ENCODE results near the gene CTNNA3. TPM values are rescaled to one million over a fixed set of nuclear protein-coding genes. Genes with fewer than 3 reads are reported as not detected.

CTNNA3 gene
- total and polyA plus RNA-seq, 2 of the 4 experiments (the other 2 are of a cell fraction) = 0.19 to 0.90 TPM

DNA sequence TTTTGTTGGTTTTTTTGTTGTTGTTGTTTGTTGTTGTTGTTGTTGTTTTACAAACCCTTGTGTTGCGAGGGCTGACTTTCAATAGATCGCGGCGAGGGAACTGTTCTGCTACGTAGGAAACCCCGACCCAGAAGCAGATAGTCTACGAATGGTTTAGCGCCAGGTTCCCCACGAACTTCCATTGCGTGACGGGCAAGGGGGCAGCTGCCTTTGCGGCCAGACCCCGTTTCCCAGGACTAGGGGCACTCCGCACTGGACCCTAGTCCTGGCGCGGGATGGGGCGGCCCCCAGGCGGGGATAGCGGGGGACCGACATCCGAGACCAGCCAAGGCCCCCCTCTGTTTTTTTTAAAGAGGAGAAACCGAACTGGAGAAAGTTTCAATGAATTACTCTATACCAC lies 650.6 kb downstream of the CTNNA3 start:
- no peak overlapping the region for H3K4me2 ChIP-seq (ENCODE audit: low read depth, low read length)

More for the DNA sequence above, 650.6 kb downstream of the CTNNA3 start:
- Histone ChIP-seq H3K9me3 (ENCODE audit: control insufficient read depth, insufficient read depth, low read length) (no peaks in the 10 kb centered on the region), H3K4me3 (ENCODE audit: insufficient read depth, low read depth, low read length) (no peak overlapping the region), H2BK20ac (ENCODE audit: low read depth, low read length) (no peak overlapping the region), H3K79me1 (ENCODE audit: low read depth in 1 of 2, low read length in 2 of 2) (no peaks in the 10 kb centered on the region), H3K23ac (ENCODE audit: low read depth, low read length) (no peak overlapping the region), H4K5ac (ENCODE audit: low read depth, low read length) (no peak overlapping the region), H3K4ac (ENCODE audit: low read depth, low read length) (no peak overlapping the region), H2AFZ (replicated peaks; ENCODE audit: low read length, poor library complexity) (no peak overlapping the region), H2BK120ac (ENCODE audit: low read depth, low read length) (no peak overlapping the region), H4K8ac (ENCODE audit: low read depth in 2 of 2, low read length in 2 of 2) (no peak overlapping the region), H2AK5ac (ENCODE audit: low read depth, low read length) (no peak overlapping the region), H3K18ac (ENCODE audit: low read depth, low read length) (no peak overlapping the region), H2AK9ac (replicated peaks; ENCODE audit: low read depth, low read length, poor library complexity) (no peak overlapping the region), H3K36me3 (ENCODE audit: control insufficient read depth, insufficient read depth, low read length) (no peaks in the 10 kb centered on the region), H2BK15ac (ENCODE audit: low read depth, low read length) (no peak overlapping the region), H3K9ac (ENCODE audit: low read depth, low read length) (no peak overlapping the region), H3K9me1 (ENCODE audit: insufficient read depth, low read length) (no peaks in the 10 kb centered on the region), H3K4me1 (ENCODE audit: control insufficient read depth, insufficient read depth, low read length) (no peaks in the 10 kb centered on the region), H2BK5ac (ENCODE audit: low read depth, low read length, poor library complexity, severe bottlenecking) (no peak overlapping the region), H4K20me1 (ENCODE audit: insufficient read depth, low read length) (no peaks in the 10 kb centered on the region), H3K14ac (replicated peaks; ENCODE audit: low read depth, low read length) (no peak overlapping the region), H3K27me3 (ENCODE audit: control insufficient read depth, insufficient read depth, low read length) (no peaks in the 10 kb centered on the region), H4K91ac (ENCODE audit: insufficient read depth, low read depth, low read length) (no peak overlapping the region), H3K56ac (ENCODE audit: extremely low read depth, insufficient read depth, low read length) (no peak overlapping the region), H3K27ac (ENCODE audit: insufficient read depth, low read length) (no peak overlapping the region)
- 86% methylated on average over 10 of the region's 22 CpGs; no CpG with 5 or more reads in 1 of the 2 experiments for WGBS, 2 experiments (ENCODE audit: extremely low coverage in 2 of 2, insufficient read length in 1 of 2)
- ATAC-seq (ENCODE audit: low read depth) (no peak), DNase-seq (no peak)
- CTCF ChIA-PET = no interaction called here
- POLR2A ChIA-PET (ENCODE audit: unreplicated experiment) = no interaction called here
- dilution Hi-C loops (cut with HindIII; ENCODE audit: low sequenced_read_pairs, unreplicated experiment) = no loop called here
- intact Hi-C loops (cut with micrococcal nuclease) = no loop called here
- TF ChIP-seq FOS (IDR thresholded peaks at IDR 0.05; ENCODE audit: low read depth, low read length) = no peak
- TF ChIP-seq CHD1 (IDR thresholded peaks at IDR 0.05; ENCODE audit: low read depth, low read length) = no peak
- no peak for TF ChIP-seq MAZ (IDR thresholded peaks at IDR 0.05; ENCODE audit: borderline replicate concordance, low read depth, low read length)
- no peak for TF ChIP-seq MXI1 (IDR thresholded peaks at IDR 0.05; ENCODE audit: borderline replicate concordance, low read depth, low read length)
- no peak for TF ChIP-seq RAD21 (IDR thresholded peaks at IDR 0.05; ENCODE audit: low read length)
- no peak for TF ChIP-seq CEBPB (IDR thresholded peaks at IDR 0.05; ENCODE audit: low read depth, low read length)
- TF ChIP-seq RCOR1 (IDR thresholded peaks at IDR 0.05; ENCODE audit: insufficient replicate concordance, low read length) = no peak
- TF ChIP-seq, protein P1, sequence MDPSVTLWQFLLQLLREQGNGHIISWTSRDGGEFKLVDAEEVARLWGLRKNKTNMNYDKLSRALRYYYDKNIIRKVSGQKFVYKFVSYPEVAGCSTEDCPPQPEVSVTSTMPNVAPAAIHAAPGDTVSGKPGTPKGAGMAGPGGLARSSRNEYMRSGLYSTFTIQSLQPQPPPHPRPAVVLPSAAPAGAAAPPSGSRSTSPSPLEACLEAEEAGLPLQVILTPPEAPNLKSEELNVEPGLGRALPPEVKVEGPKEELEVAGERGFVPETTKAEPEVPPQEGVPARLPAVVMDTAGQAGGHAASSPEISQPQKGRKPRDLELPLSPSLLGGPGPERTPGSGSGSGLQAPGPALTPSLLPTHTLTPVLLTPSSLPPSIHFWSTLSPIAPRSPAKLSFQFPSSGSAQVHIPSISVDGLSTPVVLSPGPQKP (IDR thresholded peaks at IDR 0.05; ENCODE audit: borderline replicate concordance, low read depth, low read length) = no peak
- TF ChIP-seq, protein P2, sequence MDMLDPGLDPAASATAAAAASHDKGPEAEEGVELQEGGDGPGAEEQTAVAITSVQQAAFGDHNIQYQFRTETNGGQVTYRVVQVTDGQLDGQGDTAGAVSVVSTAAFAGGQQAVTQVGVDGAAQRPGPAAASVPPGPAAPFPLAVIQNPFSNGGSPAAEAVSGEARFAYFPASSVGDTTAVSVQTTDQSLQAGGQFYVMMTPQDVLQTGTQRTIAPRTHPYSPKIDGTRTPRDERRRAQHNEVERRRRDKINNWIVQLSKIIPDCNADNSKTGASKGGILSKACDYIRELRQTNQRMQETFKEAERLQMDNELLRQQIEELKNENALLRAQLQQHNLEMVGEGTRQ (IDR thresholded peaks at IDR 0.05; ENCODE audit: low read depth, low read length) = no peak
- no peak for TF ChIP-seq NFE2L2 (IDR thresholded peaks at IDR 0.05; ENCODE audit: low read depth, low read length)
- no peak for TF ChIP-seq POLR2A (IDR thresholded peaks at IDR 0.05; ENCODE audit: low read depth, low read length)
- no peak for TF ChIP-seq BHLHE40 (IDR thresholded peaks at IDR 0.05; ENCODE audit: low read depth, low read length)
- no peak for TF ChIP-seq SMC3 (IDR thresholded peaks at IDR 0.05; ENCODE audit: low read depth, low read length)
- TF ChIP-seq, protein P3, sequence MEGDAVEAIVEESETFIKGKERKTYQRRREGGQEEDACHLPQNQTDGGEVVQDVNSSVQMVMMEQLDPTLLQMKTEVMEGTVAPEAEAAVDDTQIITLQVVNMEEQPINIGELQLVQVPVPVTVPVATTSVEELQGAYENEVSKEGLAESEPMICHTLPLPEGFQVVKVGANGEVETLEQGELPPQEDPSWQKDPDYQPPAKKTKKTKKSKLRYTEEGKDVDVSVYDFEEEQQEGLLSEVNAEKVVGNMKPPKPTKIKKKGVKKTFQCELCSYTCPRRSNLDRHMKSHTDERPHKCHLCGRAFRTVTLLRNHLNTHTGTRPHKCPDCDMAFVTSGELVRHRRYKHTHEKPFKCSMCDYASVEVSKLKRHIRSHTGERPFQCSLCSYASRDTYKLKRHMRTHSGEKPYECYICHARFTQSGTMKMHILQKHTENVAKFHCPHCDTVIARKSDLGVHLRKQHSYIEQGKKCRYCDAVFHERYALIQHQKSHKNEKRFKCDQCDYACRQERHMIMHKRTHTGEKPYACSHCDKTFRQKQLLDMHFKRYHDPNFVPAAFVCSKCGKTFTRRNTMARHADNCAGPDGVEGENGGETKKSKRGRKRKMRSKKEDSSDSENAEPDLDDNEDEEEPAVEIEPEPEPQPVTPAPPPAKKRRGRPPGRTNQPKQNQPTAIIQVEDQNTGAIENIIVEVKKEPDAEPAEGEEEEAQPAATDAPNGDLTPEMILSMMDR (conservative IDR thresholded peaks at IDR 0.05; ENCODE audit: low read depth, low read length) = no peak
- no peak for TF ChIP-seq RFX5 (IDR thresholded peaks at IDR 0.05; ENCODE audit: low read depth, low read length)
- TF ChIP-seq MAFK (IDR thresholded peaks at IDR 0.05; ENCODE audit: low read depth, low read length) = no peak
- in situ Hi-C loops (cut with MboI; ENCODE audit: low sequenced_read_pairs) = no loop called here
- BruUV-seq (replicated peaks) = no TSS peak
